ENCODE results near the gene RNF32.

The RNF32 gene

DNA sequence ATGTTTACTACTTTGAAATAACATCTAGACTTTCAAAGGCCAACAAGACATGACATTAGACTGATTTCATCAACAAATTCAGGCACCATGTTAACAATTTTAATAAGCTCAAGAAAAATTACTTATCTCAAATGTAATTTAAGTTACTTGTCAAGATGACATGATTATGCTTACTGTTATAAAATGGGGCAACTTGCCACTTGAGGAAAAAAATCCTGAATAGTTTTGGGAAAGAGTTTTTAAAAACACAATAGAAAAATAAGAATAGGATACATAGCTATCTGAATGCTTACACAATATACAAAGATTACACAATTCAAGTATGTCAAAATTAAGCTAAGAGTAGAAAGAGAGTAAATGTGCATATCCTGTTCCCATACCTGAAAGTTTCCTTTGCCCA, 85.4 kb downstream of the RNF32 start:
- TF ChIP-seq TAF1 (IDR thresholded peaks at IDR 0.05; ENCODE audit: borderline replicate concordance, insufficient read depth, low read length) (no peak), SIN3A (IDR thresholded peaks at IDR 0.05; ENCODE audit: borderline replicate concordance, insufficient read depth, low read length) (no peak), POLR2AphosphoS5 (IDR thresholded peaks at IDR 0.05; ENCODE audit: low read depth, low read length) (no peak), FOXP2 (optimal IDR thresholded peaks at IDR 0.05; ENCODE audit: borderline replicate concordance, extremely low read depth, extremely low read length, insufficient read depth) (no peak)
- TF ChIP-seq, protein P1, sequence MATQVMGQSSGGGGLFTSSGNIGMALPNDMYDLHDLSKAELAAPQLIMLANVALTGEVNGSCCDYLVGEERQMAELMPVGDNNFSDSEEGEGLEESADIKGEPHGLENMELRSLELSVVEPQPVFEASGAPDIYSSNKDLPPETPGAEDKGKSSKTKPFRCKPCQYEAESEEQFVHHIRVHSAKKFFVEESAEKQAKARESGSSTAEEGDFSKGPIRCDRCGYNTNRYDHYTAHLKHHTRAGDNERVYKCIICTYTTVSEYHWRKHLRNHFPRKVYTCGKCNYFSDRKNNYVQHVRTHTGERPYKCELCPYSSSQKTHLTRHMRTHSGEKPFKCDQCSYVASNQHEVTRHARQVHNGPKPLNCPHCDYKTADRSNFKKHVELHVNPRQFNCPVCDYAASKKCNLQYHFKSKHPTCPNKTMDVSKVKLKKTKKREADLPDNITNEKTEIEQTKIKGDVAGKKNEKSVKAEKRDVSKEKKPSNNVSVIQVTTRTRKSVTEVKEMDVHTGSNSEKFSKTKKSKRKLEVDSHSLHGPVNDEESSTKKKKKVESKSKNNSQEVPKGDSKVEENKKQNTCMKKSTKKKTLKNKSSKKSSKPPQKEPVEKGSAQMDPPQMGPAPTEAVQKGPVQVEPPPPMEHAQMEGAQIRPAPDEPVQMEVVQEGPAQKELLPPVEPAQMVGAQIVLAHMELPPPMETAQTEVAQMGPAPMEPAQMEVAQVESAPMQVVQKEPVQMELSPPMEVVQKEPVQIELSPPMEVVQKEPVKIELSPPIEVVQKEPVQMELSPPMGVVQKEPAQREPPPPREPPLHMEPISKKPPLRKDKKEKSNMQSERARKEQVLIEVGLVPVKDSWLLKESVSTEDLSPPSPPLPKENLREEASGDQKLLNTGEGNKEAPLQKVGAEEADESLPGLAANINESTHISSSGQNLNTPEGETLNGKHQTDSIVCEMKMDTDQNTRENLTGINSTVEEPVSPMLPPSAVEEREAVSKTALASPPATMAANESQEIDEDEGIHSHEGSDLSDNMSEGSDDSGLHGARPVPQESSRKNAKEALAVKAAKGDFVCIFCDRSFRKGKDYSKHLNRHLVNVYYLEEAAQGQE (IDR thresholded peaks at IDR 0.05; ENCODE audit: insufficient read depth in 1 of 2, low read depth in 2 of 2, low read length in 2 of 2) = no peak

All from PFSK-1 (cell line).